Tibial nerve (tissue), 4 donors: ENCODE data around the gene POGZ.

ENCODE experiments used
- CTCF ChIP-seq, 5 experiments: fragments of 200-600 bp in 3 of 5; fragments of 450-650 bp in 2 of 5; sonication (generic) in 3 of 5; IDR thresholded peaks; one replicate each; pipeline ENCODE4 v1.5.1; 2016 to 2019; ENCODE audit warnings: antibody characterized with exemption in 5 of 5, mild to moderate bottlenecking in 3 of 5, moderate library complexity in 2 of 5
- EP300 ChIP-seq, 2 donors: sonication (generic); formaldehyde crosslinking; IDR thresholded peaks; one replicate each; pipeline ENCODE4 v1.6.1; 2017; ENCODE audit warnings: antibody characterized with exemption in 2 of 2, mild to moderate bottlenecking in 1 of 2
- POLR2A ChIP-seq, 2 donors: fragments of 450-650 bp; IDR thresholded peaks; one replicate each; pipeline ENCODE4 v1.6.1; 2017; ENCODE audit warnings: antibody characterized with exemption in 2 of 2, mild to moderate bottlenecking in 2 of 2, moderate library complexity in 2 of 2

- no peak for TF ChIP-seq CTCF (IDR thresholded peaks at IDR 0.05)
- TF ChIP-seq POLR2A (IDR thresholded peaks at IDR 0.05) = no peak
- TF ChIP-seq EP300 (IDR thresholded peaks at IDR 0.05) = no peak
Measured at GRCh38 chr1:151367658-151368392, 91.5 kb downstream of the POGZ start.
